H1 (cell line): ENCODE data around the gene IKZF1. TPM values are rescaled to one million over a fixed set of nuclear protein-coding genes. Genes with fewer than 3 reads are reported as not detected.

Source experiments
- CTCF ChIA-PET: fragments of 300-600 bp; sonication (Branson Sonifier 250); formaldehyde crosslinking; loops from one replicate; lab custom pipeline; 2021; ENCODE audit not compliant: partially characterized antibody; lab: Charles Lee
- POLR2A ChIA-PET: fragments of 300-600 bp; sonication (Branson Sonifier 250); formaldehyde crosslinking; loops from one replicate; lab custom pipeline; 2021; ENCODE audit warnings: inconsistent platforms; ENCODE audit not compliant: partially characterized antibody; lab: Charles Lee
- DNase-seq, 2 experiments: peaks; one replicate each; pipeline versions ENCODE4 v3.0.0 to v3.0.0-alpha.2; 2010 to 2022; ENCODE audit warnings: low spot score in 2 of 2, low read depth in 1 of 2, mixed read lengths in 1 of 2
- FAIRE-seq: peaks from 2 replicates; lab custom pipeline; 2011; peaks lifted over from hg19 to GRCh38; lab: Jason Lieb, UNC
- H2AFZ ChIP-seq: 2 replicates; pipeline ENCODE4 v1.8.1; 2012; ENCODE audit warnings: low read length, inconsistent platforms
- H2AK5ac ChIP-seq: 2 replicates; pipeline ENCODE4 v1.6.1; 2013; ENCODE audit warnings: low read depth, low read length
- H2BK120ac ChIP-seq: replicated peaks from 2 replicates; pipeline ENCODE3; 2013; ENCODE audit warnings: low read depth, low read length, inconsistent platforms
- H2BK12ac ChIP-seq: 2 replicates; pipeline ENCODE4 v1.6.1; 2013; ENCODE audit warnings: low read depth, low read length
- H2BK15ac ChIP-seq: 2 replicates; pipeline ENCODE4 v1.6.1; 2013; ENCODE audit warnings: low read length
- H2BK20ac ChIP-seq: 2 replicates; pipeline ENCODE4 v1.6.1; 2013; ENCODE audit warnings: low read length
- H2BK5ac ChIP-seq: 2 replicates; pipeline ENCODE4 v1.6.1; 2013; ENCODE audit warnings: low read depth, low read length
- H3K14ac ChIP-seq: 2 replicates; pipeline ENCODE4 v1.6.1; 2013; ENCODE audit warnings: inconsistent platforms; ENCODE audit not compliant: insufficient read length
- H3K18ac ChIP-seq: 2 replicates; pipeline ENCODE4 v1.6.1; 2013; ENCODE audit warnings: low read length; ENCODE audit errors: extremely low read depth
- H3K23ac ChIP-seq: 2 replicates; pipeline ENCODE4 v1.6.1; 2013; ENCODE audit warnings: inconsistent platforms; ENCODE audit not compliant: insufficient read length
- H3K23me2 ChIP-seq: 2 replicates; pipeline ENCODE4 v1.6.1; 2013; ENCODE audit warnings: low read depth, low read length
- H3K27ac ChIP-seq: 2 replicates; pipeline ENCODE4 v1.6.1; 2011; ENCODE audit warnings: low read depth, low read length, inconsistent platforms
- H3K27me3 ChIP-seq, 4 experiments: replicated peaks in 1 of 4; 1 replicate in 1 of 4; 2 replicates in 3 of 4; pipeline versions ENCODE4 v1.6.1 to v1.8.1; 2011 to 2013; ENCODE audit warnings: low read length in 3 of 4, mild to moderate bottlenecking in 3 of 4, inconsistent platforms in 2 of 4, mixed read lengths in 2 of 4, moderate library complexity in 1 of 4; ENCODE audit not compliant: control insufficient read depth in 3 of 4, insufficient read depth in 3 of 4; ENCODE audit errors: extremely low read depth in 1 of 4
- H3K36me3 ChIP-seq, 4 experiments: 2 replicates each; pipeline versions ENCODE4 v1.6.1 to v1.8.1; 2011 to 2013; ENCODE audit warnings: mild to moderate bottlenecking in 4 of 4, low read length in 3 of 4, moderate library complexity in 2 of 4, control low read depth in 1 of 4, inconsistent platforms in 1 of 4; ENCODE audit not compliant: insufficient read depth in 4 of 4, control insufficient read depth in 2 of 4
- H3K4ac ChIP-seq: replicated peaks from 2 replicates; pipeline ENCODE3; 2013; ENCODE audit warnings: low read length, low read depth, mixed read lengths, inconsistent platforms; ENCODE audit not compliant: insufficient read length
- H3K4me1 ChIP-seq, 4 experiments: replicated peaks in 1 of 4; 1 replicate in 1 of 4; 2 replicates in 3 of 4; pipeline versions ENCODE4 v1.6.1 to v1.8.1; 2011 to 2013; ENCODE audit warnings: low read length in 3 of 4, inconsistent platforms in 2 of 4, mixed read lengths in 1 of 4; ENCODE audit not compliant: insufficient read depth in 4 of 4, control insufficient read depth in 3 of 4
- H3K4me2 ChIP-seq, 2 experiments: 2 replicates each; pipeline versions ENCODE4 v1.6.1 to v1.8.1; 2011 to 2013; ENCODE audit warnings: low read depth in 2 of 2, low read length in 2 of 2, control low read depth in 1 of 2, inconsistent platforms in 1 of 2, mild to moderate bottlenecking in 1 of 2; ENCODE audit not compliant: insufficient read depth in 1 of 2
- H3K4me3 ChIP-seq, 4 experiments: fragments of 200-600, 300-600 bp in 1 of 4; sonication (generic), shearing (Covaris generic), sonication (Bioruptor Twin) in 1 of 4; 2 replicates each; pipeline versions ENCODE4 v1.5.1 to v1.8.1; 2011 to 2016; ENCODE audit warnings: low read length in 4 of 4, low read depth in 3 of 4, control low read depth in 2 of 4, inconsistent platforms in 2 of 4, mild to moderate bottlenecking in 2 of 4, mixed read lengths in 1 of 4, moderate library complexity in 1 of 4; ENCODE audit not compliant: insufficient read depth in 2 of 4; ENCODE audit errors: extremely low read depth in 1 of 4
- H3K56ac ChIP-seq: replicated peaks from 2 replicates; pipeline ENCODE3; 2013; ENCODE audit warnings: low read depth, mild to moderate bottlenecking, mixed read lengths, low read length, inconsistent platforms; ENCODE audit not compliant: insufficient read length
- H3K79me1 ChIP-seq: 2 replicates; pipeline ENCODE4 v1.6.1; 2013; ENCODE audit warnings: low read depth, low read length, control low read depth
- H3K79me2 ChIP-seq, 2 experiments: 2 replicates each; pipeline versions ENCODE4 v1.6.1 to v1.8.1; 2012 to 2013; ENCODE audit warnings: low read length in 2 of 2, mild to moderate bottlenecking in 2 of 2, inconsistent platforms in 1 of 2; ENCODE audit not compliant: insufficient read depth in 2 of 2, control insufficient read depth in 1 of 2
- H3K9ac ChIP-seq, 4 experiments: replicated peaks in 1 of 4; 1 replicate in 1 of 4; 2 replicates in 3 of 4; pipeline versions ENCODE4 v1.6.1 to v1.8.1; 2011 to 2013; ENCODE audit warnings: low read depth in 3 of 4, low read length in 3 of 4, control low read depth in 2 of 4, mild to moderate bottlenecking in 2 of 4, moderate library complexity in 2 of 4, inconsistent platforms in 1 of 4; ENCODE audit errors: extremely low read depth in 1 of 4
- H3K9me3 ChIP-seq, 2 experiments: 2 replicates each; pipeline versions ENCODE4 v1.6.1 to v1.8.1; 2012 to 2013; ENCODE audit warnings: mild to moderate bottlenecking in 2 of 2, moderate library complexity in 2 of 2, control low read depth in 1 of 2, inconsistent platforms in 1 of 2, low read depth in 1 of 2, low read length in 1 of 2, mixed read lengths in 1 of 2; ENCODE audit not compliant: insufficient read depth in 2 of 2
- H4K20me1 ChIP-seq, 2 experiments: replicated peaks in 1 of 2; 2 replicates each; pipeline versions ENCODE3 to v1.8.1; 2011 to 2013; ENCODE audit warnings: inconsistent platforms in 2 of 2, low read length in 2 of 2, mild to moderate bottlenecking in 1 of 2; ENCODE audit not compliant: insufficient read depth in 2 of 2, control insufficient read depth in 1 of 2
- H4K5ac ChIP-seq: 2 replicates; pipeline ENCODE4 v1.6.1; 2013; ENCODE audit warnings: low read length, low read depth, mixed read lengths, inconsistent platforms; ENCODE audit not compliant: insufficient read length
- H4K8ac ChIP-seq: 2 replicates; pipeline ENCODE4 v1.8.0; 2013; ENCODE audit warnings: mild to moderate bottlenecking, moderate library complexity, low read length, inconsistent platforms; ENCODE audit not compliant: insufficient read depth; ENCODE audit errors: extremely low read depth
- H4K91ac ChIP-seq: replicated peaks from 2 replicates; pipeline ENCODE3; 2013; ENCODE audit warnings: low read length, mixed read lengths, inconsistent platforms; ENCODE audit not compliant: insufficient read length
- TEAD4 ChIP-seq: IDR thresholded peaks from 2 replicates; pipeline ENCODE4 v1.6.1; 2012; ENCODE audit warnings: low read depth, low read length, inconsistent platforms, mixed read lengths
- WGBS, 2 experiments: shearing (Covaris generic) in 1 of 2; methylation state at CpG; one replicate each; pipeline versions ENCODE4 v1.1.6 to v1.1.7; 2013 to 2015; ENCODE audit warnings: low lambda C conversion rate in 2 of 2, mixed read lengths in 2 of 2, inconsistent platforms in 1 of 2, low coverage in 1 of 2, missing lambda C conversion rate in 1 of 2; ENCODE audit not compliant: insufficient replicate concordance in 2 of 2, insufficient coverage in 1 of 2, insufficient read length in 1 of 2; ENCODE audit errors: extremely low coverage in 1 of 2, missing lambda C conversion rate in 1 of 2; 5-methylcytosine and 5-hydroxymethylcytosine counted together
- polyA plus RNA-seq, 7 experiments: library from polyadenylated mRNA; depleted of rRNA in 3 of 7; stranded (reverse) in 5 of 7; unstranded in 2 of 7; fragments of >200 nt in 5 of 7; fragments of 200-250 nt in 2 of 7; gene quantifications; 1 replicate in 5 of 7; 2 replicates in 1 of 7; 4 replicates in 1 of 7; pipeline versions ENCODE4 v1.2.1 to v1.2.3, GENCODE V29; 2011 to 2013; ENCODE audit warnings: missing spikeins in 2 of 7, mixed read lengths in 2 of 7
- total RNA-seq: library from RNA; stranded (reverse); fragmentation: NEBNext Ultra II Directional; extraction: Animal tissue kit (Norgen Biotek cat#: 25700); gene quantifications from 2 replicates; pipeline ENCODE4 v1.2.1, GENCODE V29; 2021
- TF ChIP-seq, protein P1 (sequence below): IDR thresholded peaks from 2 replicates; pipeline ENCODE4 v1.6.1; 2012; ENCODE audit warnings: inconsistent platforms
- TF ChIP-seq, protein P2 (sequence below): IDR thresholded peaks from 2 replicates; pipeline ENCODE4 v1.6.1; 2012; ENCODE audit warnings: inconsistent platforms

IKZF1 gene
- total and polyA plus RNA-seq, 2 of the 8 experiments (the other 6 are each of a cell fraction or from before 2014, with no cell fraction given): 0.74 to 1.5 TPM

DNA sequence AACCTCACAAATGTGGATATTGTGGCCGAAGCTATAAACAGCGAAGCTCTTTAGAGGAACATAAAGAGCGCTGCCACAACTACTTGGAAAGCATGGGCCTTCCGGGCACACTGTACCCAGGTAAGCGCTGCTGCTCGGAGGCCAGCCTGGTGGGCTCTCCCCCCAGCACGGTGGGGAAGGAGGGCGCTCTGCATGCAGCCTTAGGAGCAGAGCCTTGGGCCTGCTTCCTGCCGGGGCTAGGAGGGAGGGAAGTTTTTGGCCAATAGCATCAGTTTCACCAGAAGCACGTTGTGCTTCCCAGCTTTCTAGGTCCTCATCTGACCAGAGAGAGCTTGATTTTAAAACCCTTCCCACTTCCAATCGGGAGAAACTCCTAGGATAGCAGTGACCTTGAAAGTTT, 82.8 kb downstream of the IKZF1 start:
- no peak overlapping the region for H2BK15ac ChIP-seq
- no peak overlapping the region for H2BK120ac ChIP-seq
- H2AK5ac ChIP-seq: no peak overlapping the region
- no peaks in the 10 kb centered on the region for H3K36me3 ChIP-seq
- no peaks in the 10 kb centered on the region for H3K9me3 ChIP-seq
- no peak overlapping the region for H4K91ac ChIP-seq
- H3K4me2 ChIP-seq: no peak overlapping the region
- no peak overlapping the region for H3K27ac ChIP-seq
- H2AFZ ChIP-seq: peak overlapping the region; percentile 56; the same call in 1 of the 2 replicates
- no peak overlapping the region for H3K18ac ChIP-seq
- H2BK20ac ChIP-seq: no peak overlapping the region
- ChIA-PET CTCF (interaction anchor here (0.8 to 1.6 kb wide), 2 partner anchors 28 to 144 kb away, joined by 3 read pairs; no protein-coding TSS in a partner anchor), POLR2A (no interaction called here)
- no peak overlapping the region for H2BK5ac ChIP-seq
- H3K4me1 ChIP-seq: peaks cover 0 to 6% (median 3%) of the 10 kb centered on the region in 4 experiments; a peak in 5 of 7 replicates
- H3K14ac ChIP-seq: no peak overlapping the region
- H3K23me2 ChIP-seq: no peaks in the 10 kb centered on the region
- no peak overlapping the region for H3K23ac ChIP-seq
- H4K5ac ChIP-seq: no peak overlapping the region
- no peaks in the 10 kb centered on the region for H3K79me2 ChIP-seq
- H3K56ac ChIP-seq: no peak overlapping the region
- no peak overlapping the region; the same call in 1 of the 2 replicates for H2BK12ac ChIP-seq
- no peaks in the 10 kb centered on the region for H3K79me1 ChIP-seq
- TF ChIP-seq, protein P1, sequence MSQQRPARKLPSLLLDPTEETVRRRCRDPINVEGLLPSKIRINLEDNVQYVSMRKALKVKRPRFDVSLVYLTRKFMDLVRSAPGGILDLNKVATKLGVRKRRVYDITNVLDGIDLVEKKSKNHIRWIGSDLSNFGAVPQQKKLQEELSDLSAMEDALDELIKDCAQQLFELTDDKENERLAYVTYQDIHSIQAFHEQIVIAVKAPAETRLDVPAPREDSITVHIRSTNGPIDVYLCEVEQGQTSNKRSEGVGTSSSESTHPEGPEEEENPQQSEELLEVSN: peak; percentile 85
- TF ChIP-seq, protein P2, sequence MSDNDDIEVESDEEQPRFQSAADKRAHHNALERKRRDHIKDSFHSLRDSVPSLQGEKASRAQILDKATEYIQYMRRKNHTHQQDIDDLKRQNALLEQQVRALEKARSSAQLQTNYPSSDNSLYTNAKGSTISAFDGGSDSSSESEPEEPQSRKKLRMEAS: no peak
- TF ChIP-seq TEAD4: no peak
- H4K20me1 ChIP-seq: no peaks in the 10 kb centered on the region
- no peaks in the 10 kb centered on the region for H3K27me3 ChIP-seq
- no peak overlapping the region for H4K8ac ChIP-seq
- H3K9ac ChIP-seq: no peak overlapping the region
- no peak overlapping the region for H3K4ac ChIP-seq
- H3K4me3 ChIP-seq: no peak overlapping the region
- 85% methylated on average over 11 of the region's 11 CpGs; no CpG with 5 or more reads in 1 of the 2 experiments for WGBS, 2 experiments
- FAIRE-seq (no peak), DNase-seq (no peak)
